Endothelial cell of umbilical vein (primary cell): ENCODE data around the gene LPA. TPM values are rescaled to one million over a fixed set of nuclear protein-coding genes. Genes with fewer than 3 reads are reported as not detected.

Experiments
- BruUV-seq: library from RNA; stranded (reverse); fragments of 400-500 nt; replicated peaks from 2 replicates; lab custom pipeline; 2021; lab: Mats Ljungman, UMichigan
- CTCF ChIA-PET: fragments of 300-600, 350-600 bp; sonication (Branson Sonifier 250); formaldehyde crosslinking; loops from one replicate; lab custom pipeline; 2021; ENCODE audit warnings: antibody characterized with exemption, inconsistent platforms; lab: Charles Lee
- POLR2A ChIA-PET: fragments of 300-600, 350-600 bp; sonication (Branson Sonifier 250); formaldehyde crosslinking; loops from one replicate; lab custom pipeline; 2021; ENCODE audit warnings: antibody characterized with exemption, inconsistent platforms; lab: Charles Lee
- DNase-seq: peaks from one replicate; pipeline ENCODE4 v3.0.0-alpha.2; 2011; ENCODE audit warnings: low read depth, low spot score
- FAIRE-seq: peaks from 2 replicates; lab custom pipeline; 2011; peaks lifted over from hg19 to GRCh38; lab: Jason Lieb, UNC
- H2AFZ ChIP-seq: 2 replicates; pipeline ENCODE4 v1.6.0; 2012; ENCODE audit warnings: low read depth, low read length, control low read depth, inconsistent platforms
- H3K27ac ChIP-seq: 2 replicates; pipeline ENCODE4 v1.5.1; 2011; ENCODE audit warnings: low read depth, mild to moderate bottlenecking, control low read depth, low read length, moderate library complexity; ENCODE audit not compliant: insufficient read depth
- H3K27me3 ChIP-seq, 2 experiments: 2 replicates each; pipeline versions ENCODE4 v1.6.0 to v1.6.1; 2011; ENCODE audit warnings: low read length in 2 of 2, mixed read lengths in 1 of 2; ENCODE audit not compliant: control insufficient read depth in 2 of 2, insufficient read depth in 2 of 2
- H3K36me3 ChIP-seq, 2 experiments: 2 replicates in 1 of 2; 3 replicates in 1 of 2; pipeline ENCODE4 v1.5.1; 2011; ENCODE audit warnings: low read length in 2 of 2, mild to moderate bottlenecking in 1 of 2, moderate library complexity in 1 of 2; ENCODE audit not compliant: control insufficient read depth in 2 of 2, insufficient read depth in 2 of 2; ENCODE audit errors: extremely low read depth in 1 of 2
- H3K4me1 ChIP-seq: 3 replicates; pipeline ENCODE4 v1.5.1; 2011; ENCODE audit warnings: mild to moderate bottlenecking, low read length; ENCODE audit not compliant: control insufficient read depth, insufficient read depth; ENCODE audit errors: extremely low read depth
- H3K4me2 ChIP-seq: 2 replicates; pipeline ENCODE4 v1.6.1; 2011; ENCODE audit warnings: low read length, control low read depth, mixed read lengths; ENCODE audit not compliant: insufficient read depth
- H3K4me3 ChIP-seq, 3 experiments: fragments of 200-600 bp in 1 of 3; sonication (generic), shearing (Covaris generic) in 1 of 3; replicated peaks in 1 of 3; 2 replicates each; pipeline ENCODE4 v1.5.1; 2011 to 2016; ENCODE audit warnings: control low read depth in 3 of 3, low read length in 3 of 3, mild to moderate bottlenecking in 2 of 3, inconsistent platforms in 1 of 3, low read depth in 1 of 3, moderate library complexity in 1 of 3; ENCODE audit not compliant: insufficient read depth in 1 of 3
- H3K79me2 ChIP-seq: 2 replicates; pipeline ENCODE4 v1.6.0; 2012; ENCODE audit warnings: low read length, inconsistent platforms; ENCODE audit not compliant: control insufficient read depth, insufficient read depth
- H3K9ac ChIP-seq: replicated peaks from 2 replicates; pipeline ENCODE3; 2011; ENCODE audit warnings: low read length, control low read depth; ENCODE audit not compliant: insufficient read depth; ENCODE audit errors: extremely low read depth
- H3K9me1 ChIP-seq: replicated peaks from 3 replicates; pipeline ENCODE4 v1.6.0; 2011; ENCODE audit warnings: mild to moderate bottlenecking, low read length; ENCODE audit not compliant: control insufficient read depth, insufficient read depth; ENCODE audit errors: extremely low read depth
- H3K9me3 ChIP-seq: replicated peaks from 2 replicates; pipeline ENCODE4 v1.5.1; 2012; ENCODE audit warnings: low read length, inconsistent platforms; ENCODE audit not compliant: control insufficient read depth, insufficient read depth
- H4K20me1 ChIP-seq: replicated peaks from 2 replicates; pipeline ENCODE3; 2011; ENCODE audit warnings: mild to moderate bottlenecking, low read length; ENCODE audit not compliant: control insufficient read depth, insufficient read depth; ENCODE audit errors: extremely low read depth
- EZH2 ChIP-seq: IDR thresholded peaks from 2 replicates; pipeline ENCODE4 v1.6.1; 2012; ENCODE audit warnings: borderline replicate concordance, low read depth, mild to moderate bottlenecking, moderate library complexity, low read length, inconsistent platforms; ENCODE audit not compliant: severe bottlenecking
- FOS ChIP-seq: IDR thresholded peaks from 2 replicates; pipeline ENCODE4 v1.6.1; 2011; ENCODE audit warnings: mild to moderate bottlenecking, low read length, moderate library complexity, borderline replicate concordance; ENCODE audit not compliant: insufficient read depth
- GATA2 ChIP-seq: IDR thresholded peaks from 2 replicates; pipeline ENCODE4 v1.7.0; 2011; ENCODE audit warnings: low read depth, mild to moderate bottlenecking, moderate library complexity, mixed read lengths, low read length; ENCODE audit not compliant: insufficient read length, insufficient read depth
- JUN ChIP-seq: IDR thresholded peaks from 2 replicates; pipeline ENCODE4 v1.6.1; 2011; ENCODE audit warnings: borderline replicate concordance, low read depth; ENCODE audit not compliant: insufficient read length, insufficient read depth
- MAX ChIP-seq: IDR thresholded peaks from 2 replicates; pipeline ENCODE4 v1.6.1; 2011; ENCODE audit not compliant: insufficient read depth, insufficient read length
- MYC ChIP-seq: IDR thresholded peaks from one replicate; pipeline ENCODE4 v1.6.1; 2011; ENCODE audit warnings: mild to moderate bottlenecking, low read depth, low read length
- POLR2A ChIP-seq: IDR thresholded peaks from 2 replicates; pipeline ENCODE4 v1.6.1; 2012; ENCODE audit warnings: low read depth, mild to moderate bottlenecking, control low read depth, low read length
- POLR2AphosphoS5 ChIP-seq: IDR thresholded peaks from 2 replicates; pipeline ENCODE4 v1.6.1; 2012; ENCODE audit warnings: low read depth, mild to moderate bottlenecking, control low read depth, low read length, moderate library complexity; ENCODE audit not compliant: insufficient read depth
- dilution Hi-C: fragments of 300-500 bp; cut with MboI; formaldehyde crosslinking; loops from one replicate; pipeline ENCODE4 v1.15.0; 2019; ENCODE audit warnings: low sequenced_read_pairs; ENCODE audit not compliant: extremely low pct_ligation_motif_present
- intact Hi-C: fragments of 100-400 bp; cut with micrococcal nuclease; formaldehyde crosslinking; loops from one replicate; pipeline ENCODE4 v1.10.0; 2022
- polyA plus RNA-seq, 4 experiments: library from polyadenylated mRNA; depleted of rRNA in 3 of 4; stranded (reverse) in 3 of 4; unstranded in 1 of 4; fragments of >200 nt; gene quantifications; 2 replicates each; pipeline versions ENCODE4 v1.2.1 to v1.2.3, GENCODE V29; 2011 to 2012; ENCODE audit warnings: missing spikeins in 1 of 4
- total RNA-seq: library from RNA; stranded (reverse); gene quantifications from 2 replicates; pipeline ENCODE4 v1.2.3, GENCODE V29; 2021
- TF ChIP-seq, protein P1 (sequence below), 2 donors: IDR thresholded peaks; 1 replicate in 1 of 2; 2 replicates in 1 of 2; pipeline ENCODE4 v1.5.1; 2011; ENCODE audit warnings: low read length in 2 of 2, mild to moderate bottlenecking in 2 of 2, moderate library complexity in 2 of 2, control low read depth in 1 of 2, inconsistent platforms in 1 of 2, low read depth in 1 of 2; ENCODE audit not compliant: insufficient read depth in 1 of 2; ENCODE audit errors: extremely low read depth in 1 of 2

Gene LPA
- total and polyA plus RNA-seq, 2 donors (not counting 3 experiments of a cell fraction or from before 2014, with no cell fraction given): not detected

- no peaks in the 10 kb centered on the region for H3K9me3 ChIP-seq
- H4K20me1 ChIP-seq: no peaks in the 10 kb centered on the region
- ChIA-PET CTCF (no interaction called here), POLR2A (no interaction called here)
- FAIRE-seq: no peak
- no peak overlapping the region for H3K9ac ChIP-seq
- H3K4me3 ChIP-seq: no peak overlapping the region
- H3K36me3 ChIP-seq: no peaks in the 10 kb centered on the region
- no peak overlapping the region for H3K27ac ChIP-seq
- dilution Hi-C loops (no loop called here), intact Hi-C loops (no loop called here)
- no peak for DNase-seq
- H3K27me3 ChIP-seq: no peaks in the 10 kb centered on the region
- H3K4me2 ChIP-seq: no peak overlapping the region
- no peak for TF ChIP-seq JUN
- TF ChIP-seq POLR2A: no peak
- no peak for TF ChIP-seq EZH2
- TF ChIP-seq, protein P1, sequence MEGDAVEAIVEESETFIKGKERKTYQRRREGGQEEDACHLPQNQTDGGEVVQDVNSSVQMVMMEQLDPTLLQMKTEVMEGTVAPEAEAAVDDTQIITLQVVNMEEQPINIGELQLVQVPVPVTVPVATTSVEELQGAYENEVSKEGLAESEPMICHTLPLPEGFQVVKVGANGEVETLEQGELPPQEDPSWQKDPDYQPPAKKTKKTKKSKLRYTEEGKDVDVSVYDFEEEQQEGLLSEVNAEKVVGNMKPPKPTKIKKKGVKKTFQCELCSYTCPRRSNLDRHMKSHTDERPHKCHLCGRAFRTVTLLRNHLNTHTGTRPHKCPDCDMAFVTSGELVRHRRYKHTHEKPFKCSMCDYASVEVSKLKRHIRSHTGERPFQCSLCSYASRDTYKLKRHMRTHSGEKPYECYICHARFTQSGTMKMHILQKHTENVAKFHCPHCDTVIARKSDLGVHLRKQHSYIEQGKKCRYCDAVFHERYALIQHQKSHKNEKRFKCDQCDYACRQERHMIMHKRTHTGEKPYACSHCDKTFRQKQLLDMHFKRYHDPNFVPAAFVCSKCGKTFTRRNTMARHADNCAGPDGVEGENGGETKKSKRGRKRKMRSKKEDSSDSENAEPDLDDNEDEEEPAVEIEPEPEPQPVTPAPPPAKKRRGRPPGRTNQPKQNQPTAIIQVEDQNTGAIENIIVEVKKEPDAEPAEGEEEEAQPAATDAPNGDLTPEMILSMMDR (IDR thresholded peaks at IDR 0.05; ENCODE audit: extremely low read depth in 1 of 2, insufficient read depth in 1 of 2, low read depth in 1 of 2, low read length in 2 of 2): no peak
- TF ChIP-seq FOS: no peak
- TF ChIP-seq GATA2: no peak
- TF ChIP-seq MAX: no peak
- no peak for TF ChIP-seq MYC
- TF ChIP-seq POLR2AphosphoS5: no peak
- no peaks in the 10 kb centered on the region for H3K79me2 ChIP-seq
- no TSS peak for BruUV-seq
- no peaks in the 10 kb centered on the region for H3K4me1 ChIP-seq
- no peaks in the 10 kb centered on the region for H3K9me1 ChIP-seq
- H2AFZ ChIP-seq: no peak overlapping the region
These were observed 27.5 kb upstream of the LPA start for GRCh38 chr6:160691617-160692016.
